Smooth muscle cell (in vitro differentiated cells): Measurements from ENCODE around the gene CA12. TPM values are rescaled to one million over a fixed set of nuclear protein-coding genes. Genes with fewer than 3 reads are reported as not detected.
A peak's percentile ranks its signal among the peaks of the same experiment; 100 is the strongest.

Experiments
- DNase-seq: peaks from one replicate; lab custom pipeline; 2025; ENCODE audit not compliant: unreplicated experiment; lab: John Stamatoyannopoulos, UW
- H2AFZ ChIP-seq: fragments of 200-600 bp; sonication (generic); 2 replicates; pipeline ENCODE4 v1.6.0; 2016; ENCODE audit warnings: antibody characterized with exemption, low read depth, mild to moderate bottlenecking
- H3F3A ChIP-seq: fragments of 200-600 bp; sonication (generic); 2 replicates; pipeline ENCODE4 v1.6.0; 2017; ENCODE audit warnings: antibody characterized with exemption, low read depth
- H3K27ac ChIP-seq: fragments of 200-600 bp; sonication (generic); 2 replicates; pipeline ENCODE4 v1.5.1; 2016; ENCODE audit warnings: low read depth, mild to moderate bottlenecking
- H3K27me3 ChIP-seq: fragments of 200-600 bp; sonication (generic); 2 replicates; pipeline ENCODE4 v1.6.1; 2016; ENCODE audit warnings: low read depth, mild to moderate bottlenecking
- H3K36me3 ChIP-seq: fragments of 200-600 bp; sonication (generic); 2 replicates; pipeline ENCODE4 v1.5.1; 2016; ENCODE audit warnings: low read depth
- H3K4me1 ChIP-seq: fragments of 200-600 bp; sonication (generic); 2 replicates; pipeline ENCODE4 v1.5.1; 2016; ENCODE audit warnings: low read depth
- H3K4me2 ChIP-seq: fragments of 200-600 bp; sonication (generic); 2 replicates; pipeline ENCODE4 v1.6.0; 2016; ENCODE audit warnings: mild to moderate bottlenecking
- H3K4me3 ChIP-seq: fragments of 200-600 bp; sonication (generic); 2 replicates; pipeline ENCODE4 v1.5.1; 2016; ENCODE audit warnings: mild to moderate bottlenecking
- H3K79me2 ChIP-seq: fragments of 200-600 bp; sonication (generic); 2 replicates; pipeline ENCODE4 v1.6.0; 2016; ENCODE audit warnings: low read depth, mild to moderate bottlenecking
- H3K9ac ChIP-seq: fragments of 200-600 bp; sonication (generic); 2 replicates; pipeline ENCODE4 v1.6.0; 2016; ENCODE audit warnings: low read depth
- H3K9me3 ChIP-seq: fragments of 200-600 bp; sonication (generic); replicated peaks from 2 replicates; pipeline ENCODE4 v1.5.1; 2016; ENCODE audit warnings: low read depth
- H4K20me1 ChIP-seq: fragments of 200-600 bp; sonication (generic); 2 replicates; pipeline ENCODE4 v1.6.0; 2016; ENCODE audit warnings: low read depth
- CTCF ChIP-seq: fragments of 200-600 bp; sonication (generic); IDR thresholded peaks from 2 replicates; pipeline ENCODE4 v1.5.1; 2017; ENCODE audit warnings: borderline replicate concordance, mild to moderate bottlenecking, antibody characterized with exemption; ENCODE audit not compliant: insufficient read depth, poor library complexity, severe bottlenecking
- WGBS: methylation state at CpG from one replicate; pipeline ENCODE4 v1.1.7; 2016; ENCODE audit warnings: low lambda C conversion rate; 5-methylcytosine and 5-hydroxymethylcytosine counted together
- polyA plus RNA-seq: library from polyadenylated mRNA; unstranded; fragments of >200 nt; fragmentation: Nextera tagmentation; extraction: Ambion mirVana; gene quantifications from 2 replicates; pipeline ENCODE4 v1.2.1, GENCODE V29; 2016
- total RNA-seq: library from RNA; depleted of rRNA; stranded (reverse); fragments of >200 nt; gene quantifications from 2 replicates; pipeline ENCODE4 v1.2.3, GENCODE V29; 2014

CA12 gene
- total and polyA plus RNA-seq, 2 experiments from 2014 or later, result 13.5 to 14.0 TPM

- Histone ChIP-seq H3K36me3 (no peaks in the 10 kb centered on the region), H3F3A (no peaks in the 10 kb centered on the region), H3K27me3 (no peaks in the 10 kb centered on the region), H3K27ac (no peak overlapping the region), H4K20me1 (no peaks in the 10 kb centered on the region), H3K9me3 (no peaks in the 10 kb centered on the region), H3K9ac (no peak overlapping the region), H3K79me2 (no peaks in the 10 kb centered on the region), H3K4me2 (no peak overlapping the region), H3K4me3 (no peak overlapping the region), H2AFZ (no peak overlapping the region), H3K4me1 (no peaks in the 10 kb centered on the region)
- no peak for DNase-seq
- WGBS, result 95% methylated on average over 5 of the region's 5 CpGs
- no peak for TF ChIP-seq CTCF
These were observed 75.1 kb downstream of the CA12 start for GRCh38 chr15:63306492-63307073.

- 85% methylated on average over 5 of the region's 5 CpGs for WGBS
- Histone ChIP-seq H3K79me2 (no peaks in the 10 kb centered on the region), H3K4me1 (no peaks in the 10 kb centered on the region), H3K4me2 (no peak overlapping the region), H3K27ac (no peak overlapping the region), H3K4me3 (no peak overlapping the region), H3F3A (no peaks in the 10 kb centered on the region), H3K36me3 (no peaks in the 10 kb centered on the region), H3K9me3 (no peaks in the 10 kb centered on the region), H2AFZ (no peak overlapping the region), H3K9ac (no peak overlapping the region), H3K27me3 (no peaks in the 10 kb centered on the region), H4K20me1 (no peaks in the 10 kb centered on the region)
- no peak for DNase-seq
- TF ChIP-seq CTCF, result no peak
These were observed 76.4 kb downstream of the CA12 start for GRCh38 chr15:63305260-63305659.

- Histone ChIP-seq H3F3A (no peaks in the 10 kb centered on the region), H3K79me2 (no peaks in the 10 kb centered on the region), H3K9me3 (no peaks in the 10 kb centered on the region), H2AFZ (no peak overlapping the region), H3K4me3 (no peak overlapping the region), H3K27me3 (no peaks in the 10 kb centered on the region), H4K20me1 (no peaks in the 10 kb centered on the region), H3K27ac (no peak overlapping the region), H3K4me2 (peak overlapping the region; percentile 3), H3K4me1 (no peaks in the 10 kb centered on the region), H3K9ac (no peak overlapping the region), H3K36me3 (no peaks in the 10 kb centered on the region)
- DNase-seq, result no peak
- WGBS, result 91% methylated on average over 1 of the region's 1 CpG
- no peak for TF ChIP-seq CTCF
These were observed 80.6 kb downstream of the CA12 start for GRCh38 chr15:63301088-63301487.

- no peak overlapping the region for H3K4me3 ChIP-seq
- TF ChIP-seq CTCF, result no peak
- H3K27ac ChIP-seq, result no peak overlapping the region
- H4K20me1 ChIP-seq, result no peaks in the 10 kb centered on the region
- no peaks in the 10 kb centered on the region for H3K9me3 ChIP-seq
- H3K79me2 ChIP-seq, result no peaks in the 10 kb centered on the region
- WGBS, result 81% methylated on average over 7 of the region's 7 CpGs
- H3K4me2 ChIP-seq, result no peak overlapping the region
- H3K36me3 ChIP-seq, result no peaks in the 10 kb centered on the region
- H3K27me3 ChIP-seq, result no peaks in the 10 kb centered on the region
- H3F3A ChIP-seq, result no peaks in the 10 kb centered on the region
- no peak for DNase-seq
- no peak overlapping the region for H2AFZ ChIP-seq
- no peak overlapping the region for H3K9ac ChIP-seq
- no peaks in the 10 kb centered on the region for H3K4me1 ChIP-seq
These were observed 81.6 kb downstream of the CA12 start for GRCh38 chr15:63299943-63300575.
